ENCODE data around the gene ST6GALNAC6.
"Not testable (repeated sequence)": the region's sequence is repeated elsewhere in the genome, so short reads cannot be mapped to it uniquely, and the experiment has no call there.

The ST6GALNAC6 gene

DNA sequence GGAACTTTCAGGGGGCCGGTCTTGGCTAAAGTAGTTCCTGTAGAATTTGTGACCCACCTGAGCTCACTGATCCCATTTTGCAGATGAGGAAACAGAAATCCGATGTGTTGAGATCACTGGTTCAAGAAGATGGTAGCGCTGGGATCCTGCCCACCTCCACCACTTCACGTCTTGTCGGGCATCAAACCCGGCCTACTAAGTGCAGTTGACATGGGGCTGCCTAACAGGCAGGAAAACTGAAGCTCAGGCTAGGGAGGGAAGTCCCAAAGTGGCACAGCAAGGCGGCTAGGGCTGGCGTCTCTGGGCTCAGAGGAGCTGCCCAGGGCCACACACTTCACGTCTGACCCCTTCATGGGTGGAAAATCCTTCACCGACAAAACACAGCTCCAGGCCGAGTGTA is 44.4 kb downstream of the ST6GALNAC6 start:
- DNase-seq (ENCODE audit: low spot score): no peak

DNA sequence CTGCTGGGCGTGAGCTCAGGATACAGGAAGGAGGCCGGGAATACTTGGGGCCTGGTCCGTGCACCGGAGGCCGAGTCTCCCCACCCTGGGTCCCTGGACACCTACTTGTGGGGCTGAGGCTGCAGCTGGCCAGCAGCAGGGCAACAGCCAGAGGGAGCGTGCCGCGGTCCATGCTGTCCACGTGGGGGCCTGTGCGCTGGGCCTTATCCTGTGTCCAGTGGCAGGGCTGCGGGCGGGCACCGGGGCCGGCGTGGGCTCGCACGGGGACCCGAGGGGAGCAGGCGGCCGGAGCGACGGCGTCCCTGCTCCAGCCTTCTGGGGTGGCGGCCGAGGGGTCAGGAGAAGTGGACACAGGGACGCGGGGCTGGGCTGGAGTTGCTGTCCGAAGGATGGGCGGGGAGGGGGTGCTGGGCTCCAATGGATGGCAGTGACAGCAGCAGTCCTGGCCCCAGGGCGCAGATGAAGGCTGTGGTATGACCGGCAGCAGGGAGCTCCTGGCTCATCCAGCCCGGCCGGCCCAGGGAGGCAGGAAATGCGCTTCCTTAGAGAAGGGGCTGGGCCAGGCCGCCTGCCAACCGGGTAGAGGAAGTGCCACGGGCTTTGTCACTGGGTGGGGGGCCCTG is 45.1 kb downstream of the ST6GALNAC6 start, which contains the start of gene ENG:
Gene ENG (minus strand): TSS at position 475 of the 623 bp plus-strand sequence. CDS start 303 bp downstream, at position 172.
- DNase-seq (ENCODE audit: low spot score): no peak

DNA sequence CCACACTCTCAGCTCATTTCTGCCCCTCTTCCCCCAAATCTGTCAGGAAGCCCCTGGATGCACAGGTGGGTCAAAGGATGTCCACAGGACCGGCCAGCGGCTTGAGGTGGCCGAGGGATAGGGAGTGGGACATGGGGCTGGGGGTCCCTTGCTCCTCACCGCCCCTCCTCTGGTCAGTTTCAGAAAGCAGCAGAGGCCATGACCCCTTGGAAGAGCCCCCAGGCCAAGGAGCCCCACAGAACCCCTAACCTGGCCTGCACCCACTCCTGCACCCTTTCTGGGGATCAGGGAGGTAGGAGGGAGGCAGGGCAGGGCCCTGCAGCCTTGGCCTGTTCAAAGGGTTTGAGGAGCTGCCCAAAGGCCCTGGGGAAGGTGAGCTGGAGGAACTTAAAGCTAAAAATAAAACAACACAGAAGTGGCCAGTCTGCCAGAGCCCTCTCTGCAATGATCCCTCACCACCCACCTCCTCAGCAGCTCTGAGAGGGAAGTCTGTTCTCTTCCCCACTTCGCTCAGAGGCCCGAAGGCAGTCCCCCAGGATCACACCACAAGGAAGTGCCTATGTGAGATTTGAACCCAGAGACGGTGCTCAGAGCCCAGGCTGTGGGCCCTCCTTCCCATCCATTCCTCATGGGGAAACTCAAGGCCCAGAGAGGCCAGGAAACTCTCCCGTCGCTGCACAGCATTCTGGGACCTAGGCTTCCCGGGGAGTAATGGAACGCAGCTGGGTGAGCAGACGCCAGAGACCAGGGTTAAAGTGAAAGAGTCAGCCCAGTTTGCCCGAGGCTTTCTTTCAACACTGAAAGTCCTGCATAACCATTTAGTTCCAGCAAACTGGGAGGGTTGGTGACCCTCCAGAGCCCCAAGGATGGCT is 45.9 kb downstream of the ST6GALNAC6 start:
- DNase-seq (ENCODE audit: low spot score): no peak

DNA sequence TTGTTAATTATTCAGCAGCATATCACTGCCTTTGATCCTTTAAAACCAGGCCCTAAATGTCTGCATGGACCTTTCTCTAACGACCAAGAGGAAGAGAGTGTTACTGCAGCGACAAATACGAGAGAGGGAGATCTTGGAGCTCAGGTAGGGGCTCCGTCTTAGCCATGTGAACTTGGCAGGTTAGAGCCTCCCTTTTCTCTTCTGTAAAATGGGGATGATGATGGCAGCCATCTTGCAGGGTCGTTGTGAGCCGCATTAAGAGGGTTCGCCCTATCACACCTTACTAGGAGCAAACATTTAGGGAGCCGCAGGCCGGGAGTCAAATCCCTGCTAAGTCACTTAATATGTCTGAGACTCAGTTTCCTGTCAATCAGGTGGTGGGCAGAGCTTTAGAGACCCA is 46.6 kb downstream of the ST6GALNAC6 start:
- DNase-seq (ENCODE audit: low spot score): no peak

DNA sequence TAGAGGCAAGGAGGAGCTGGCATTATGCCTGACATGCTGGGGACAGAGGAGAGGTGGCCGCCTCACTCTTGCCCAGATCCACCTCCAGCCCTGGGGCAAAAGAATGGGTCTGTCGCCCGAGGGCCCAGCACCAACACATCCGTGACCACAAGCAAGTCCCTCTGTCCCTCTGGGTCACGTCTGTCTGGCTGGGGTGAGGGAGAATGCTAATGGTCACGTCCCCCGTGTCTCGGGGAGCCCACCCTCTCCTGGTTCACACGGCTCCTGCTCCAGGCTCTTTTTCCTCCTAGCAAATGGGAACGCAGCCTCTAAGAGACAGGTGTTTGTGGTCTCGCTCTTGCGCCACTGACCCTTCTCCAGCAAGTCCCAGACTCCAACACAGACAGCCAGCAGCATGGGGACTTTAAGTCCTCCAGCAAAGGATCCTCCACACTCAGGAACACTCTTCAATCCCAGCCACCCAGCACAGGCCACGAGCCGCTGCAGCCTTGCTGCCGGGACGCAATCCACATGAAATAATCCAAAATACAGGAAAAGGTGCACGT is 49.0 kb downstream of the ST6GALNAC6 start:
- DNase-seq (ENCODE audit: low spot score): no peak

DNA sequence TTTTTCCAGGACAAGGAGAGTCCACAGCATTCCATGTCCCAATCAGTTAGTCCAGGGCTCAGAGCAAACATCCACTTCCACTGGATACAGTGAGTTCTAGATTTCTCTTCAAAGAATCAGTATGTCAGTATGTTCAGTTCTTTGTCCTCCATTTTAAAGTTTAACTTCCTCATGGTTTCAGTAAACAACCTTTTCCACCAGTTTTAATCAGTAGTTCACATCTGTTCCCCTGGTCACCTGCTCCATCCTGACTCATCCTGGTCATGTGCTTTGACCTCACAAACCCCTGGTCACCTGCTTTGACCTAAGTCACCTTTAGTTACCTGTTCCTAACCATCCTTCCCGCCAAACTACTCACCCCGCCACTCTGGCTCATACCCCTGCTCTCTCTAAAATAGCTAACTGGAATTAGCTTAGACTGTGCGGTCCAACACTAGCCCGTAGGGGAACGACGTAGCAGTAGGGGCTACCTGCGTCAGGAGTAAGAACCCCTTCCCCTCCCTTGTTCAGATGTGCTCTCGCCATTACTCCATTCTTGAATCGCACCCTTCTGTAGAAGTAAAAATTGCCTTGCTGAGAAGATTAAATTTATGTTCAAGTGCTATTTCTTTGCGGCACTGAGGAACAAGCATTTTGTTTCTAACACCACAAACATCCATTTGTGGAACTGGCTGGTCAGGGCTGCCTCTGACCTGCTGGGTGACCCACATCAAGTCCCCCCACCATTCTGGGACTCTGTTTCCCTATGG is 50.5 kb downstream of the ST6GALNAC6 start:
- no peak for DNase-seq (ENCODE audit: low spot score)

DNA sequence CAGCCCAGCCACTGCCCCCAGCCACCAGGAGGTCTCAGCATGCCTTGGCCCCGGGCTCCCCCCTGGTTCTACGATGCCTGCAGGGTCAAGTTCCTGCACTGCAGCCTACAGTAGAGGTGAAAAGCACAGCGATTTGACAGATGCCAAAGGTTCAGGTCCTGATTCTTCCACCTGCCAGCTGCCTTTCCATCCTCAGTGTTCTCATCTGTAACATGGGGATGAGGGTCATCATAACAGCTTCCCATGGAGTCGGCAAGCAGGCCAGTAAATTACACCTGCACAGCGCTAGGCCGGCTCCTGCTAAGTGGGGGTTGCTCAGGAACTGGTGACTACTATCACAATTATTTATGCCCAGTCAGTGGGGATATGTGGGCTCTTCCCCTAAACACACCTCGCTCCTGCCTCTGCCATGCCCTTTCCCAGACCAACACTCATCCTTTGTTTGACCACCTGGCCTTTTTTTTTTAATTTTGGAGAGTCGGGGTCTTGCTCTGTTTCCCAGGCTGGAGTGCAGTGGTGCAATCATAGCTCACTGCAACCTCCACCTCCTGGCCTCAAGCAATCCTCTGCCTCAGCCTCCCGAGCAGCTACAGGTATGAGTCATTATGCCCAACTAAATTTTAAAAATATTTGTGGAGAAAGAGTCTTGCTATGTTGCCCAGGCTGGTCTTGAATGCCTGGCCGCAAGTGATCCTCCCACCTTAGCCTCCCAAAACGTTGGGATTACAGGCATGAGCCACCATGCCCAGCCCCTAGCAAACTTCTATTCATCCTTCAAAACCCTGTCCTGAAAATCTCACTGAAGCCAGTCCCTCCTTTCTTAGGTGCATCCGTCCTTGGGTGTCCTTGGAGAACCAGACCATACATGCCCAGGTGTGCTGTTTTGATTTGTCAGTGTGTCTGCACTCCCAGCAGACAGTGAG is 51.3 kb downstream of the ST6GALNAC6 start:
- no peak for DNase-seq (ENCODE audit: low spot score)

DNA sequence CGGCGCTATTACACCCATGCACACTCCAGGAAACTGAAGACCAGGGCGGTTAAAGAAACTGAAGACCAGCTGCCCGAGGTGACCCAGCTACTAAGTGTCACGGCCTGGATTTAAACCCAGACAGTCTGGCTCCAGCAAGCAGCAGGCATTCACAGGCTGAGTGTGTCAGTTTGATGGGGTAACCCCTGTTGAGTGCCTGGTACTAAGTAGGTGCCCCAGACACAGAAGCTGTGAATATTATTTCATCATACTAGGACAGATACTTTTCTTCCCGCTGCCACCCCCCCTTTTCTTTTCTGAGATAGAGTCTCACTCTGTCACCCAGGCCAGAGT is 52.3 kb downstream of the ST6GALNAC6 start:
- no peak for DNase-seq (ENCODE audit: low spot score)

DNA sequence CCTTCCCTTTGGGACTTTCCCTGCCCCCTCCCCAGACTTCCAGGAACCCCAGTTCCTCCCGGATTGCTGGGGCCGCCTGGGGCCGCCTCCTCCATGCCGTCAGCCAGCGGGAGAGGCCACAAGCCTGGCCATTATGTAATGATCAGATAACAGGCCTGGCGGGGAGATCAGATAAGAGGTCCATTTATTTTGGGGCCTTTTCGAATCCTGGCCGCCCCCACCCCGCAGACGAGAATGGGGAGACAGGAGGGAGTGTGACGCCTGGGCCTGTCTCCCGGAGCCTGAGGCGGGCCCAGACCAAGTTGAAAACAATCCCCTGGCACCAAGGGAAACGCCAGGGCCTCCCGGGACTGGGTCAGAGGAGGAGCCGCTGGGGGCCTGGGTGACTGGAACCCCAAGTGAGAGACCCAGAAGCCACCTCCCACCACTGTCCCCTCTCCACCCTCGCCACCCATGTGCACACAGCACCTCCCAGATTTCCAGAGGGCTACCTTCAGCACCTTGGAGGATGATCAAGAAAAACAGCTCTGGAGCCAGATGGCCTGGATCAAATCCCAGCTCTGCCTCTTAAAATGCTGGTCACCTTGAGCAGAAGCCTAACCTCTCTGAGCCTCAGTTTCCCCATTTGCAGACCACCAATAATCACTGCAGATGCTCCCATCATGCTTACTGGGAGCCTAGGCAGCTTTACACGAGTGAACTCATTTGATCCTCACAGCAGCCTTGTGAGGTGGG is 52.8 kb downstream of the ST6GALNAC6 start:
- DNase-seq (ENCODE audit: low spot score): no peak

DNA sequence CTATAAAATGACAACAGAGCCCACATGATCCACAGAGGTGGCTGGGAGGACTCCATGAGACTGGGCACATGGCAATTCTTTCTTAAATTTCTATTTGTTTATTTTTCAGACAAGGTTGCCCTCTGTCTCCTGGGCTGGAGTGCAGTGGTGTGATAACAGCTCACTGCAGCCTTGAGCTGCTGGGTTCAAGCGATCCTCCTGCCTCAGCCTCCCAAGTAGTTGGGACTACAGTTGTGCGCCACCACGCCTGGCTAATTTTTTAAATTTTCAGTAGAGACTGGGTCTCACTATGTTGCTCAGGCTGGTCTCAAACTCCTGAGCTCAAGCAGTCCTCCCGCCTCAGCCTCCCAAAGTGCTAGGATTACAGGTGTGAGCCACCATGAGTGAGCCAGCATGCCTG is 53.8 kb downstream of the ST6GALNAC6 start:
- DNase-seq (ENCODE audit: low spot score): not testable (repeated sequence)

DNA sequence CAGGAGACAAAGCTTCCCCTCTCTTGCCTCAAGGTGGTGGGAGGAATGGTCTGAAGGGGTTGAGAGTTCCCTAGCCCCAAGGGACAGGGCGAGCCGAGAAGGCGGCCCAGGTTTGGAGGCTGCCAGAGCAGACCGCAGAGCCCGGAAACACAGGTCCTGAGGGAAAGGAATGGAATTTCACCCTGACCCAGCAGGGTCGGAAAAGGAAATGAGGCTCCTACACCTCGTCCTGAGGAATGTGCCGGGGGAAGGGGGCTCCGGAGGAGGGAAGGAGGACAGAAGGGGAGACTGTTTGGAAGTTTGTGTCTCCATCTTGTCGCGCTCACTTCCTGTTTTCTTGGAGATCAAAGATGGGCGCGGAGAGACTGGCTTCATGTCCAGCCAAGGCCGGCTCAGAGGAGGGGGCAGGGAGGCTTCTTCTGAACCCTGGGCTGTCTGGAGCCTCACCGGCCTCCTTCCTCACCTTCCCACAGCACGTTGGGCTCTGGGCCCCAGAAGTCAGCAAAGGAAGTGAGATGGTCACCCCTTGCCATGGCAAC is 54.5 kb downstream of the ST6GALNAC6 start:
- no peak for DNase-seq (ENCODE audit: low spot score)

DNA sequence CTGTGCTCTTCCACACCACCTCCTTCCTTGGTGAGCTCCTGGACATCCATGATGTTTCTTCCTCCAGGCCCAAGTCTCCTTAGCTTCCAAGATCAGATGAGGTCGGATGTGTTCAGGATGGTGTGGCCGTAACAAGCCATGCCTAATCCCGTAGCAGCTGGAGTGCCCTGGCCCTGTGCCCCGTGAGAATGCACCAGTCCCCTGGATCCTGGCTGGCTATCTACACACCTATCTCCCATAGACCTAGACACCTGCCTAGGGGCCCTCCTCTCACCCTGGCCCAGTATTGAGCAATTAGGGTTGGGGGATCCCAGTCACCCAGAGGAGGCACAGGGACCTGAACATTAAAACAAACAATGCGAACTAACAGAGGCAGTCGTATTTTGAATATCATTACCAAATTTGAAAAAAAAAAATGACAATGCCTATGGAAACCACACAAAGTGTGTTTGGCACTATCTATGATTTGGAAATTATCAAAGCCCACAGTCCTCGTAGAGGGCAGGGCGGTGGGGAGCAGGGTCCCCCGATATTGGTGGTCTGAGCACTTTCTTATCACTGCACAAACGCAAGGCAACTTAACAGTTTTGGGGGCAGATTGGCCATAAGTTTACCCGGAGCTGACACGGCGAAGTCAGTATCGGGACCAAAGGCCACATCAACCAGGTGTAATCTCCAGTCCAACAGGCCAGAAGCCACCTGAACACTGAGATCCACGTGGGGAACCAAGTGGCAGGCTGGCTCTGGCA is 58.1 kb downstream of the ST6GALNAC6 start:
- no peak for DNase-seq (ENCODE audit: low spot score)

DNA sequence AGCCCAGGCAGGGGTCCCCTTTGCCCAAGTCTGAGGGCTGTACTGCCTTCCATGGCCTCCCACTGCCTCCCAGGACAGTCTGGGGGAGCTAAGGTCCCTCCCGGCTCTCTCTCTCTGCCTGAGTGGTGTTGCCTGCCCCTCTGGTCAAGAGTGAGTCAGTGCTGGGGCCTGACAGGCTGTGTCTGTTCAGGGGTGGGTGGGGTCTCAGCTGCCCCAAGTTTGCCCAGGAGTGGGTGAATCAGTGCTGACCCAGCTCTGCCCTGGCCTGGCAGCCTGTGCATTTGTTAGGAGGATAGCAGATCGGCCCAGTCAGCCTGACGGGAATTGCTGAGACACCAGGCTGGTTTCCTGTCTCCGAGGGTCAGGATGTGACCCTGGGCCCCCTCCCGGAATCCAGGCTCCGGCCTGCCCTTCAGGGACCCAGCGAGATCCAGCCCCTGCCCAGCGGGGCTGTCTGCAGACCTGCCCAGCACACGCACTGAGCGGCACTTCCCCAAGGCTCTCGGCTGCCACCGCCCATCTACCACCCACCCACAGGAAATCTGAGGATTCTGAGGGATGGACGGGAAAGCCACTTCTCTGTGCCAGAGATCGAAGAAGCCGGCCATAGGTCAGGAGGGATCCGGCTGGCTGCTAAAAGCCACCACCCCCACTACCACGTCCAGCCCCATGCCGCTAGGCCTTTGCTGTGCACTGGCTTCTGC is 60.9 kb downstream of the ST6GALNAC6 start:
- DNase-seq (ENCODE audit: low spot score): no peak

DNA sequence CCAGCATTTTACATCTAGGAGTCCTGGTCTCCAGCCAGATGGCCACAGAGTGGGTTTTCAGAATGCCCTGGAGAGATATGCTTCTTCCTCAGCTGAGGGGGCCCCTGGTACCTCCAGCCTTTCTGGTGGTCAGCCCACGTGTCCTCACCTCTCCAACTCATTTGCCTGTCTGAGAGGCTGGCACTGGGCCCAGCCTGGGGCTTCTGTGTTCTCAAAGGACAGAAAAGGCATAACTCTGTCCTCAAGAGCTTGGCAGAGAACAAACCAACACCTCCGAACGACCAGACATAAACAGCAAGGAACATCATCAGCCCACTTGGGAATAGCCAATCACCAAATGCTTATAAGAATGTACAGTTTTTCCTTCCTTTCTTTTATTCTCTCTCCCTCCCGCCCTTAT is 62.1 kb downstream of the ST6GALNAC6 start:
- DNase-seq (ENCODE audit: low spot score): no peak

DNA sequence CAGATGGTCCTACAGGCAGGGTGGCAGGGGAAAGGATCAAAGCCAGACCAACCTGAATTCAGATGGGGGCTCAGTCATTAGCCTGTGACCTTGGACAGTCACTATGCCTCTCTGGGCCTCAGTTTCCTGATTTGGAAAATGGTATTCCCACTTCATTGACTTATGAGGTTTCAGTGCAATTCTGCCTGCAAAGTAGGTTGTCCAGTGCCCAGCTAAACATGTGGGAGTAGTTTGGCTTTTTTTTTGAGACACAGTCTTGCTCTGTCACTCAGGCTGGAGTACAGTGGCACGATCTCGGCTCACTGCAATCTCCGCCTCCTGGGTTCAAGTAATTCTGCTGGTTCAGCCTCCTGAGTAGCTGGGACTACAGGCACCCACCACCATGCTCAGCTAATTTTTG is 62.8 kb downstream of the ST6GALNAC6 start:
- not testable (repeated sequence) for DNase-seq (ENCODE audit: low spot score)

DNA sequence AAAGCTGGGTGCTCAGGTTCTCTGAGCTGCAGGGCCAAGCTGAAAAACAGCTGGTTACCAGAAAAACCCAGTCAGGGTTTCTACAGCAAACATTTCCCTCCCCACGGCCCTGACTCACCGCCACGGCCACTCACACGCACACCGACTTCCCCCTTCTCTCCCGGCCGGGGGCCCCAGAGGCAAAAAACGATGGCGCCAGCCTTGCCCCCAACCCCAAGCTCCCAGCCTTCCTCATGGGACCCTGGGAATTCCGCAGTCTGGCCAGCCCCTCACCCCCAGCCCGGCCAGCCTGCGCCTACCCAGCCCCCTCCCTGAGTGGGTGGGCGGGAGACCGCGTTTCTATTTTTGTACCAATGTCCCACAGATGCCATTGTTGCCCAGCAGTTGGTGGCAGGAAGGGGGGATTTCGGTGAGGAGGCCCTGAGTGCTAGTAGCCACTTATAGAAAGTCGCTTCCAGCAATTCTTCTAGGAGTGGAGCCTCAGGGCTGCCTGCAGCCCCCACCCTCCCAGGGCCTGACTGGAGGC is 63.3 kb downstream of the ST6GALNAC6 start:
- DNase-seq (ENCODE audit: low spot score): no peak

Measured in CD4-positive, alpha-beta T cell treated with Interleukin-2 at 100 ng/mL for 4 hours (primary cell).